ENCODE measurements around the gene MBD4. TPM values are rescaled to one million over a fixed set of nuclear protein-coding genes. Genes with fewer than 3 reads are reported as not detected.

The MBD4 gene
- total RNA-seq, 1 donor from 2014 or later = 98.7 TPM

GRCh38 chr3:129460155-129460554, 20.4 kb upstream of the MBD4 start:
- ATAC-seq (ENCODE audit: low read depth) = no peak
- DNase-seq = no peak
- Mint-ChIP-seq H3K27me3 (no peaks in the 10 kb centered on the region), H3K4me3 (no peak overlapping the region), H3K27ac (no peak overlapping the region), H3K4me1 (no peaks in the 10 kb centered on the region), H3K9me3 (no peaks in the 10 kb centered on the region), H3K36me3 (ENCODE audit: low read depth) (peaks cover 11% of the 10 kb centered on the region)
- ChIA-PET CTCF (no interaction called here), POLR2A (no interaction called here)
- intact Hi-C loops (cut with micrococcal nuclease) = no loop called here
- TF ChIP-seq CTCF (IDR thresholded peaks at IDR 0.05) = no peak

GRCh38 chr3:129453732-129454131, 14.0 kb upstream of the MBD4 start:
- Mint-ChIP-seq H3K4me1 (no peaks in the 10 kb centered on the region), H3K27ac (no peak overlapping the region), H3K9me3 (no peaks in the 10 kb centered on the region), H3K36me3 (ENCODE audit: low read depth) (peaks cover 20% of the 10 kb centered on the region), H3K27me3 (no peaks in the 10 kb centered on the region), H3K4me3 (no peak overlapping the region)
- CTCF ChIA-PET = no interaction called here
- ATAC-seq (ENCODE audit: low read depth) (no peak), DNase-seq (no peak)
- no peak for TF ChIP-seq CTCF (IDR thresholded peaks at IDR 0.05)
- intact Hi-C loops (cut with micrococcal nuclease) = no loop called here
- POLR2A ChIA-PET = no interaction called here

- Mint-ChIP-seq H3K4me1 (no peaks in the 10 kb centered on the region), H3K27ac (no peak overlapping the region), H3K36me3 (ENCODE audit: low read depth) (peaks cover 17% of the 10 kb centered on the region), H3K9me3 (no peaks in the 10 kb centered on the region), H3K4me3 (no peak overlapping the region), H3K27me3 (no peaks in the 10 kb centered on the region)
- TF ChIP-seq CTCF (IDR thresholded peaks at IDR 0.05) = no peak
- ChIA-PET POLR2A (no interaction called here), CTCF (no interaction called here)
- no peak for ATAC-seq (ENCODE audit: low read depth)
- intact Hi-C loops (cut with micrococcal nuclease) = no loop called here
- no peak for DNase-seq
Measured at GRCh38 chr3:129449279-129450115, 9.7 kb upstream of the MBD4 start.

- ChIA-PET POLR2A (no interaction called here), CTCF (no interaction called here)
- no peak for TF ChIP-seq CTCF (IDR thresholded peaks at IDR 0.05)
- Mint-ChIP-seq H3K9me3 (no peaks in the 10 kb centered on the region), H3K4me3 (no peak overlapping the region), H3K36me3 (ENCODE audit: low read depth) (peaks cover 15% of the 10 kb centered on the region), H3K4me1 (no peaks in the 10 kb centered on the region), H3K27me3 (no peaks in the 10 kb centered on the region), H3K27ac (no peak overlapping the region)
- ATAC-seq (ENCODE audit: low read depth) (no peak), DNase-seq (no peak)
- intact Hi-C loops (cut with micrococcal nuclease) = no loop called here
Measured at GRCh38 chr3:129448186-129448895, 8.6 kb upstream of the MBD4 start.

GRCh38 chr3:129446926-129447325, 7.2 kb upstream of the MBD4 start:
- Mint-ChIP-seq H3K9me3 (no peaks in the 10 kb centered on the region), H3K27me3 (no peaks in the 10 kb centered on the region), H3K36me3 (ENCODE audit: low read depth) (peaks cover 1% of the 10 kb centered on the region), H3K4me3 (no peak overlapping the region), H3K4me1 (peaks cover 4% of the 10 kb centered on the region), H3K27ac (no peak overlapping the region)
- intact Hi-C loops (cut with micrococcal nuclease) = no loop called here
- TF ChIP-seq CTCF (IDR thresholded peaks at IDR 0.05) = no peak
- ChIA-PET CTCF (no interaction called here), POLR2A (no interaction called here)
- DNase-seq (no peak), ATAC-seq (ENCODE audit: low read depth) (no peak)
